GM19240 (cell line): ENCODE data around the gene TNIK.

Source experiments
- DNase-seq: peaks from one replicate; pipeline ENCODE4 v3.0.0; 2011; ENCODE audit warnings: low spot score; ENCODE audit not compliant: insufficient read length

Gene TNIK

DNA sequence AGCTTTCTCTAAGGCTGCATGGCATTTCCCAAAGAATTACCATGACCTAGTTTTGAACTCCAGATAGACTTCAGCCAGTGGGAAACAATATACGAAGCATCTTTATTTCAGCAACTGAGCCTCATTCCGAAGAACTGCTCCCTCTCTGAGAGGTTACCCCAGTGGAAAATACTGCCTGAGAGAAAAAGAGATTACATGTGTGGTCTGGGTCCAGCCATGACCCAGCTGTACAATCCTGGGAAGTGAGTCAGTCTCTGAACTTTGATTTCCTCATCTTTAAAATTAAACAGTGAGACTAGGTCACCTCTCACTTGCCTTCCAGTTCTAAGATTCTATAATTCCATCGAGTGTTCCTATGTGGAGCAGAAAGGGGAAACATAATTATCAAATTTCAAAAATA is 42.4 kb downstream of the TNIK start:
- no peak for DNase-seq

DNA sequence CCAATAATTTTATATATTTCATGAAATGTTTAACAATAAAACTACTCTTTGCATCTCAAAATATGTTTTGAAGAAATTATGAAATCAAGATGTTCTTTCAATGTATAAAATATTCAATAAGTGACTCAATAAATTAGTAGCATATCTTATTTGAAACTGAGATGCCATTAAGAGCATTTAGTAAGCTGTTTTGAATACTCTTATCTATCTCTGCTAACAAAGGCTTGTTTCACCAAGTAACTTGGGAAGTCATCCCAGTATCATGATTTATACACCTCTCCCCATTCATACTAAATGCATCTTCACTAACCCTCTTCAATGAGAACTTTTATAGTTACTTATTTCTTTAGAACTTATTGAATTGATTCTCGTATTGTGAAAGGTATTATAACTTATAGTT is 43.1 kb downstream of the TNIK start:
- no peak for DNase-seq

DNA sequence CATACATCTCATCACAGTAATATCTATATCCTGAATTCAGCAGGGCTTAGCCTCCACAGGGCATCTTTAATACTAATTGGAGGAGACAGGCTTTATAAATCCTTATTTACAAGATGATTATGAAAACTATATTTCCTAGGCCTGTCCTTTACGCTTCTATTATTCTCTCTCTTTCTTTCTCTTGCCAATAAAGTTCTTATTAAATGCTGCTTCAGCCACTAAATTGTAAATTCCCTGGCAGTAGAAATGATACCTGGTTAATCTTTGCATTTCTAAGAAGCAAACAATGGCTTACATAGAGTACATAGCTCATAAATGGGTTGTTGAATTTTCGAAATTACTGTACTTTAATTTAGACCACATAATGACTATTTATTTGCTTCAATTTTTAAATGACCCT is 43.5 kb downstream of the TNIK start:
- DNase-seq: no peak

DNA sequence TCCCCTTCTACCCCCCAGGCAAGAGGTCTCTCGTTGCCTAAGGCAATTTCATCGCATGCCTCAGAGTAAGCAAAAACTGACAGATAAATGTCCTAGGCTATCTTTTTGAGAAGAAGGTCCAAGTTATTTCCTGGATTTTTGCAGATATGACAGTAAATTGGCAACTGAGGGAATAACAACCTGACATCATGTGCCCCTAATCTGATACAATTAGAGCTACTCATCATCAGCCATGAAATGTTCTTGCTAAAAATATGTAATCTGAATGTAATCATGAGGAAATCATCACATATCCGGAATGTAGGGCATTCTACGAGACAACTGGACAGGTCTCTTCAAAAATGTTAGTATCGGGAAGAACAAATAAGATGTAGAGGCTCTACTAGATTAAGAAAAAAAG is 44.1 kb downstream of the TNIK start:
- no peak for DNase-seq

DNA sequence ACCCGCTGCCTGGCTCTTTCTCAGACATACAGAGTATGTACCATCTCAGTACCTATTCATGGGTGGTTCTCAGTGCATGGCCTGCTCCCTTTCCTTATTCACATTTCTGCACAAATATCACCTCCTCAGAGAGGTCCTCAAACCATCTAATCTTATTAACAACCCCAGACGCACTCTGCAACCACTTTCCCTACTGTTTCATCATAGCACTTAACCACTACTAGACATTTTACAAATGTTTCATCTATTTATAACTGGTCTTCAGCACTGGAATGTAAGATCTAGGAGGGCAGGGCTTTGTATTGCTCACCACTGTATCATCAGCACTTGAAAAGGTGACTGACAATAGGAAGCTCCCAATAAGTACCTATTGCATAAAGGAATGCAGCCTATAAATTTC is 45.1 kb downstream of the TNIK start:
- no peak for DNase-seq

DNA sequence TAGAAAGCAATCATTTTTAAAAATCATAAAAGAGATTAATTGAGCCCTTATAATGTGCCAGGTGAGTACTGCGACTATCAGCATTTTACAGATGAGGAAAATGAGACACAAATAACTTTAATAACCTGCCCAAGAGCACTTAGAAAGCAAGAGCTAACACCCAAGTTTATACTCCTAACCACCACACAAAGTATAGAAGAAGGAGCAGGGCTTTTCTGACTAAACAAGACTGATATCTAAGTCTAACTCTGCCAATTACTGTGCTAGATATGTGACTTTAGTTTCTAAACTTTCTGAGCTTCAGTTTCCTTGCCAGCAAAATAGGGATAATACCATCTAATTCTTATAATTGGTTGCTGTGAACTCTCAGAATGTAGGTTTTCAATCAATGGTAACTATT is 47.7 kb downstream of the TNIK start:
- DNase-seq: no peak

DNA sequence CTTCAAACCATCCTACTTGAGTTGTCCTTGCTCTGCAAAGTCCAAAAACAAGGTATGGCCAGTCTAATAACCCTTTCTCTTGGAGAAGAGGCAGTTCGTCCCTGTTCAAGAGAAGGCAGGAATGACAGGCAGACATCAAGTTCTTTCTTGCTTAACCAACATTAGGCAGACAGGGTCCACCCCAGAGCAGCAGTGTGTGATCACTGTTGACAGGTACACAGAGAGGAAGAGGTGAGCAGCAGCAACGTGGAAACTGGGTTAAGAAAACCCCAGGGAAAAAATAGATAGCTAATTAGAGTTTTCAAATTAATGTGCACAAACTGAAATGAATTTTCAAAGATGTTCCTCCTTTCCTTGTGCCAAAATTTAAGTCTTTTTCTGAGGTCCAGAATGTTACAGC is 48.2 kb downstream of the TNIK start:
- DNase-seq: no peak

DNA sequence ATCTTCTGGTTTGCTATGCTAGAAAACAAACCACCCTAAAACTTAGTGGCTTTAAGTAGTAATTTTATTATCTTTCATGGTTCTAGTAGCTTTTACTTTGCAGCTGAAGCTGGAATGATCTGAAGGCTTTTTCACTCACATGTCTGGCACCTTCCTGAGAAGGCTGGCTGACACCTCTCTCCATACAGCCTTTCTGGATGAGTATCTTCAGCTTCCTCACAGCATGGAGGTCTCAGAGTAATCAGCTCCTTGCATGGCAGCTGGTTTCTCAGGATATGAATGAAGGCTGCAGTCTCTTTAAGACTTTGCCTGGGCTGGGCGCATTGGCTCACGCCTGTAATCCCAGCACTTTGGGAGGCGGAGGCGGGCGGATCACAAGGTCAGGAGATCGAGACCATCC is 50.0 kb downstream of the TNIK start:
- no peak for DNase-seq

DNA sequence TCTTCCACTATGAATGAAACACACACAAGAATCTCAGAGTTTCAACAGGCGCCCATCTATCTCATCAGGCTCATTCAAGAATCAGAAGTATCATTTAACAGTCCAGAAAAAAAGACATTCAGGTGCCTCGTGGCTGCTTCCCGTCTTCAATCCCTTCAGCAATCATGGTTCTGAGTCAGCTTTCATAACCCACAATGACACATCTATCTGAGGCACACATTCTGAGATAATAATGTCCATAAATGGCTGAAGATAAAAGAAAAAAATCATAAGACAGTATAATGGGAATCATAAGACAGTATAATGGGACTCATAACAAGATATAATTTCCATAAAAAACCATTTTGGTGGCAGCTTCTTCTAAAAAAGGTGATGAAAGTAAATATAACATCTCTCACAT is 52.4 kb downstream of the TNIK start:
- DNase-seq: no peak

DNA sequence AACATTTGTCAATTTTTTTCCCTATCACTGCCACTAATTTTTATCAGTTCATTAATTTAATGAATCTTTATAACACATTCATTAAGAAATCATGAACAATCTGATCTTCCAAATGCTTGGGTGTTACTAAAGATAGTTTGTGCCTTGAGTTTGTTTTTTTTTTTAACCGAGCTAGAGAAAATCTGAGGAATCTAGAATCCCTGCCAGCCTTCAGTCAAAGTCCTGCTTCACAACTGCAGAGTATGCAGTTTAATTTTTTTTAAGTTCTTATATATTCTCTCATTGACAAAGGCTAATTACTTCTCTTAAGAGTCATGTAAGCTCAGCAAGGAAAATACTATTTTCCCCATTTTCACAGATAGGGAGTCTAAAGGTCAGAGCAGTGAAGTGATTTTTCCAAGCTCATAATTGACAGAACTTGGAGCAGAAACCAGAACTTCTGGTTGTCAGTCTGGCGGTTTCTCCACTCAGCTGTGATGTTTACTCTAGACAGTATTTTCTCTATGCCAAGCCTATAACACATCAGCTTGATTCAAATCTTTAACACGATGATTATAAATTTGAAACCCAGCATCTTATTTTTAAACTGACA is 55.7 kb downstream of the TNIK start:
- no peak for DNase-seq

DNA sequence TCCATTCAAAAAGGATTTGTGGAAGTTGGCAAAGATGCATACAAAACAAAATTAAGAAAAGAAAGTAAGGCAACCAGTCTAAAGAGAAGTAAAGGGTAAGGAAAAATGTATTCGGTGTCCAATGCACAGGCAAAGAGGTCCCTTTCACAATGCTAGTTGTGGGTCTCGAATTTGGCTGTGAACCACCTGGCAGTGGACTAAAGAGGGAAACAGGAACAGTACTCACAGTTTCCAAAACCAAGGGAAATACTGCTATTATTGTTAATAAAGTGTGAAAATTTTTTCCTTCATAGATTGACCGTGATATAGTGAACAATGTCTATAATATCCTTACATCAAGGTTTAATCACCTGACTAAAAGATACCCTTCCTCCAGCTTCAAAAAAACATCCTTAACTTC is 57.9 kb downstream of the TNIK start:
- no peak for DNase-seq

DNA sequence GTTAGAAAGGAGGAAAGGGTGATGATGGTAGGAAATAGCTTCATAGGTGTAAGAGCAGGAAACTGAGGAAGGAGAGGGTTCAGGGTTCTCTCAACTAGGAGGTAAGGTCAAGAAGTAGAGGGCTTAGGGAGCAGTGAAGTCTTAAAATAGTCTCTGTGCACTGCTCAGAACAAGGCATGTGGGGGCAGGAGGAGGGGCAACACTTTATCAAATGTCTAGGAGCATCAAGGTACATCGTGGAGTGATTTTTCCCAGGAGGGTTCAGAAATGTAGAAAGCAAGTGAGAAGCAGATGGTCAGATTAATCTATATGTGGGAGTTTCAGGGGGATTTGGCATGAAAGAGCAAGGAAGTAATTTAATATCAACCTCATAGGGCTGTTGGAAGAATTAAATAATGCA is 58.8 kb downstream of the TNIK start:
- DNase-seq: no peak

DNA sequence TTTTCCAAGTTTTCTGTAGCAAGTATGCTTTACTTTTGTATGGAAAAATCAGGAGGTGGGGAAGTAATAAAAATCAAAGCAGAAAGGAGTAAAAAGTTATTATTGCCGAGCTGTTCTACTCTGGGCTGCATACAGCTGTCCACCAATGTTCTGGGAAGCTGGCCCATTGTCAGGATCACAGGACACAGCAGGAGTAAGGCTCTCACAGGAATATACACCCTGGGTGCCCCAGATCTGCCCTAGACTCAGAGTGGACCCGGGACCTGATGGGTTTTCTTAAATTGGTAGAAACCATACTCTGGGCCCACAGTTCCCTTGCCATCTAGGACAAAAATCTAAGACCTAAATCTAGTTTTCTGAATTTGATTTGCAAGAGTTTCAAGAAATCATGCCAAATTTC is 60.4 kb downstream of the TNIK start:
- no peak for DNase-seq

DNA sequence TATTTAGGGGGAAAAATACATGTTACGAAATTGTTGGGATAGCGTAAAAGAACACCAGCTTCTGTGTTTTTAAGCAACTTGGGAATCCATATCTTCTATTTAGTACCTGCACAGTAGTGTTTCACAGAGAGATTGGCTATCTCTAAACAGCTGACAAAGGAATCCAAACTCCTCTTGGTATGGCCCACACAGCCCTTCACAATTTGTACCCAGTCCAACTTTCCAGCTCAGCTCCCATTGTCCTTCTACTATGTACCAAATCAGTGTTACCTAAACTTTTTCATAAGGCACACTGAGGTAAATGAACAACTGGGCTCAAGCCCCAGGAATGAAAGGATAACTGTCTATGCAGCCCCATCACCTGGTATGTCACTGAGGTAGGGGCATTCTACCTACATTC is 61.9 kb downstream of the TNIK start:
- no peak for DNase-seq

DNA sequence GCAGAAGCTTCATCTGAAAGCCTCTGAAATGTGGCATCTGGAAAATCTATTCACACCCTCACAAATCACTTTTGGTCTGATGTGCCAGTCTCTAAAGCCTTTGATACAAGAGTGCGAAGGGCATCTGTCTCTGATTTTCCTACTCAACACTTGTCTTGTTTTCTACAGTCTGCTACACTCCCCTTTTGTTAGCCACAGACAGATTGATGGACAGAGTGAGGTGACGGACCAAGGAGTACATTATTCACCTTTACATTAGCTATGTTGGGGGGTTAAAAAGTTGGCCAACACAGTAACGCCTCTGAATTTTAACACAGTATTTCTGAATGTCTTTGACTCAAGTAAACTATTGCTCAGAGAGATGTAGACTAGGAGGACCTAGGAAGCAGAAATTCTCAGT is 63.1 kb downstream of the TNIK start:
- no peak for DNase-seq

DNA sequence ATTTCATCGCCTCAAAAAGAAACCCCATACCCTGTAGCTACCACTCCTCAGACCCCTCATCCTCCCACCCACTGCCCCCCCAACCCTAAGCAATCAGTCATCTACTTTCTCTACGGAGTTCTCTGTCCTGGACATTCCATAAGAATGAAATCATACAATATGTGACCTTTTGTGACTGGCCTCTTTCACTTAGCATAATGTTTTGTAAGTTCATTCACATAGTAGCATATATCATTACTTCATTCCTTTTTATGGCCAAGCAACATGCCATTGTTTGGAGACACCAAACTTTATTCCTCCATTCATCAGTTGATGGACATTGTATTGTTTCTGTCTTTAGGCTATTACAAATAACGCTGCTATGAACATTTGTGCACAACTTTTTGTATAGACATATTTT is 64.2 kb downstream of the TNIK start:
- DNase-seq: no peak

DNA sequence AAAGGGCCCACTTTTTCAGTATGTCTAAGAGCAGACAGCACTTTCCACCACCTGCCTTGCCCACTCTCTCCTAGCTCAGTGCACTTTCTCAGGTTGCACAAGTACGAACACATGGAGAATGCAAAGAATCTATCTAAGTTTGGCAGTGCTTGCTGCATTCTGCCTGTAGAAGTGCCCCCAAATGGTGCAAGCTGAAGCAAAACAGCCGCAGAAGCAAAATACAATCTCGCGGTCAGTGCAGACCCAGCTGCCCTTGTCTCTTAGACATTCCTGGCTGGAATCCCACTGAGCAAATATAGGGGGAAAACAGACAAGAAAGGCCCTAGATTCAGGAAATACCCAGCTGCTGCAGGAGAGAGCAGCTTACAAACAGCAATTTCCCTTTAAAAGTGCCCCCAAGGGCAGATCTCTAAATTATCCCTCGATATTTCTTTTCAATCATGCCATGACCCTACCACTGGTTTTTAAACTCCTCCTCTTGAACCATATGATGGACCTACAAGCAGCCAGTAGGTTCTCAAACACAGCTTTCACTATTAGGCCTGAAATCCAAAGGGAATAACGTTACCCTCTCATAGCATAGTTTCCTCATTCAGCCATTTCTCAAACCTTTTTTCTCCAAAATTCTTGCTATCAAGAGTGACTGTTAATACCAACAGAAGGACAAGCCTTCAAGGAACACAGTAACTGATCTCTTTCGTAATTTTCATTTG is 67.0 kb downstream of the TNIK start:
- no peak for DNase-seq

DNA sequence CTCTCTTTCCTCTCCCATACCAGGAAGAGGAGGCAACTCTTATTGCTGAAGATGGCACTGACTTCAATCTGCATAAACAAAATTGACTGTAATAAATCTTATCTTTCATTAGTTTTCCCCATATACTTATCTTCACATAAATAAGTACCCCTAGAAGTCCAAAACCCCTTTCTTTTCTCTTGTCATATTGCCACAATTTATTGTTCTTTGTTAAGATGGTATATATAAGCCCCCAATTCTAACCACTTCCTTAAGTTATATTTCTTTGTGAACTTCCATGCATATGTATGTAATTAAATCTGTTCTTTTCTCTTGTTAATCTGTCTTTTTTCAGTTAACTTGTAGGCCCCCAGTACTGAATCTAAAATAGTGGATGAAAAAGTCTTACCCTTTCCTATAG is 68.8 kb downstream of the TNIK start:
- no peak for DNase-seq

DNA sequence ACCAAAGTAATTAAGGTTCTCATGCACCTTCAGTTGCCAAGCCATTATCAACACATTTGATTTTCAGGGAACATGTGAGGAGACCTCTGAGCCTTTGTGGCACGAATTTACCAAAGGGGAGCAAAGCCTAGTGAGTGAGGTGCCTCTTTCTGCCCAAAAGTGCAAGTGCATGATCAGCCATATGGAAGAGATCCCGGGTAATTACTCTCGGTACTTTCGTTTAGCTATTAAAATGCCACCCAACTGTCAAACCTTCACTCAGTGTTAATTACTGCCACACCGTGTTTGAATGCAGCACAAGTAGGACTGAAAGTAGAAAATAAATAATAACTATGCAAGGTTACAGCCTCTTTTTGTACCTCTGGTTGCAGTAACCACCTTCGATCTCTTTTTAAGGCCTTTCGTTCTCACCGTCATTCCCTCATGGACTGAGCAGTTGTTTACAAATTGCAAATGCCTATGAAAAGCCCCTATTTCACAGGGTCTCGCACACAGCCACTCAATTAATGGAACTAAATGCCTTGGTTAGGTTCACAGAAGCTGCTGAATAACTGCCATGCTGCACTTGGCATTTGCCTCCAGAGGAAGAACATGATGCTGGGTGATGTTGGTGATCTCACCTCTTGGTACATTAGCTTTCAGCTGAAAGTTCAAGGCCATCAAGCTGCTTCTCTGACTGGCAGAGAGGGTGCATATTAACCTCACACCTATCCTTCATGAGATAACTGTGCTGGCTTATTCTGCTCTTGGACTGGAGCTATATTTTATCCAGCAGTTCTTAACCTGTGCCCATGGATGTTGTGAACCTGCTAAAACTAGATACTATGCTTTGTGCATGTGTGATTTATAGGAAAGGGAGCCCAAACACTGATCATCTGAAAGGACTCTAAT is 69.9 kb downstream of the TNIK start:
- no peak for DNase-seq

DNA sequence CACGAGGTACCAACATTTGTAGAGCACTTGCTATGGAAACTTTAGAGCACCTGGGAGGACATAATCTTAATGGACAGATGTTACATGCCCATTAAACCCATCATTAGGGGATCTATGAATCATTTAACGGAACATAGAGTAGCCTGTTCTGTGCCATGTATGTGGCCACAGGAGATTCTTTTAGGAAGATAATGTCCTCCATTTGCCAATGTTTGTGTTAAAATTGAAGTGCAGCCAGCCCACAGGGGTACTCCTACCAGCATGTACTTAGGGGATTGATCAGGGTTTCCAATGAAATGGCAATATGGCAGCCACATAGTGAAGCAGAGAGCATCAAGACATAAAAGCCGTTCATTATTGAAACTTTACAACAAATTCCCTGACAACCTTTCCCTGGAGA is 70.7 kb downstream of the TNIK start:
- no peak for DNase-seq

DNA sequence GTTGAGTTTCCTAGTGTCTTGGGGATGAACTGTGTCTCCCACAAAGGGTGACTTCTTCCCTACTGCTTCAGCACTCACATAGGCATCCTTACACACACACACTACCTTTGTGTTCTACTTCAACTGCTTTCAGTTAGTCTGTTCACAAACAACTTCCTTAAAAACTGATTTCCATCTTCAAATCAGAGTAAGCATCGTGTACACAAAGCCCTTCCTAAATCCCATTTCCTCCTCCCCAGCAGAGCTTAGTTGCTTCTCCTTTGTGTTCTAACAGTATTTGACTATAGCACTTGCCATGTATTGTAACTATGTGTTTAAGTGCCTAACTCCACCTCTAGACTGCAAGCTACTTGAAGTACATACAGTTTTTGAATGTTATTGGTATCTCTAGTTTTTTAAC is 71.7 kb downstream of the TNIK start:
- DNase-seq: no peak

DNA sequence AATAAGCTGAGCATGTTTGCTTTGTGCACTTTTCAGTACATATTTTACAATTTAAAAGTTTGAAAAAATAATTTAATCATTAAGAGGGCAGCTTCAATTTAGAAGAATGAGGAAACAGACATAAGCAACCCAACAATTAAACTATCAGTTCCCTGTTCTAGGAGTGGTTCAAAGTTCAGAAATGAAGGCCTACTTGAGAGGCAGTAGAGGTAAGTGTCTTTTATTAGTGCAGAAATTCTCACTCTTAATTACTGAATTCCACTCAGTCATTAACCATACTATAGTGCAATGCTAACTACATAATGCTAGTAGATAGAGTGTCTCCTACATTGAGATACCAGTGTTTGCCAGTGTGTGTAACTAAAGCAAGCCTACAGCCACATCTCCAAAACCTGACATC is 73.1 kb downstream of the TNIK start:
- no peak for DNase-seq

DNA sequence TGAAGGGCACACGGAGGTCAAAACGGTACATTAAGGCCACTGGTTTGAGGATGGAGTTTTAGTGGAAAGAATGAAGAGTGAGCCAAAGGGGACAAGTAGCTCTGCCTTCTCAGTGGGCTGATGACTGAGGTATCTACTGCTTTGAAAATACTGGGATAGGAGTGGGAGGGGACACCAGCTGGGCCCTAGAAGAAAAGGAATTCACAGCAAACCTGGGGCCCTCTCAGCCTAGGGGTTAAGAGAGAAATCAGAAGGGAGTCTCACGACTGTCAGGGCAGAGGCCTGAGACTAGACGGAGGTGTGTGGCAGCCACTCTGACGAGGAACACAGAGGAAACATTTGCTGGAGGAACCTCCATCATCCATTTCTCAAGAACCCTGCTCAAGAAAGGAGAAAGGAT is 75.1 kb downstream of the TNIK start:
- no peak for DNase-seq
